Adrenal gland (tissue), 12 donors: ENCODE data around the gene KPNA1. TPM values are rescaled to one million over a fixed set of nuclear protein-coding genes. Genes with fewer than 3 reads are reported as not detected.
A peak's percentile ranks its signal among the peaks of the same experiment; 100 is the strongest.
"Not testable (repeated sequence)": the region's sequence is repeated elsewhere in the genome, so short reads cannot be mapped to it uniquely, and the experiment has no call there.

ENCODE experiments used
- DNase-seq, 7 donors: peaks; one replicate each; pipeline ENCODE4 v3.0.0-alpha.2; 2019 to 2020
- H3K27ac ChIP-seq, 5 donors: fragments of 200-600 bp; sonication (generic) in 4 of 5; 1 replicate in 3 of 5; 2 replicates in 2 of 5; pipeline versions ENCODE4 v1.5.1 to v1.8.0; 2016 to 2020; ENCODE audit warnings: mild to moderate bottlenecking in 1 of 5
- H3K27me3 ChIP-seq: fragments of 200-600 bp; 2 replicates; pipeline ENCODE4 v1.8.0; 2021
- H3K36me3 ChIP-seq, 2 donors: fragments of 200-600 bp; replicated peaks in 1 of 2; 1 replicate in 1 of 2; 2 replicates in 1 of 2; pipeline versions ENCODE4 v1.5.1 to v1.8.0; 2018 to 2022
- H3K4me1 ChIP-seq, 2 donors: fragments of 200-600 bp; replicated peaks in 1 of 2; 1 replicate in 1 of 2; 2 replicates in 1 of 2; pipeline versions ENCODE4 v1.5.1 to v1.8.0; 2018 to 2021
- H3K4me3 ChIP-seq, 4 donors: fragments of 200-600 bp; sonication (generic) in 3 of 4; one replicate each; pipeline ENCODE4 v1.5.1; 2016 to 2018
- H3K9me3 ChIP-seq, 3 donors: fragments of 200-600 bp; sonication (generic) in 1 of 3; replicated peaks in 1 of 3; 1 replicate in 2 of 3; 2 replicates in 1 of 3; pipeline versions ENCODE4 v1.5.1 to v1.8.0; 2016 to 2021
- CTCF ChIP-seq, 6 experiments: fragments of 450-650 bp in 4 of 6; fragments of 200-600 bp in 2 of 6; sonication (generic) in 1 of 6; IDR thresholded peaks; 1 replicate in 5 of 6; 2 replicates in 1 of 6; pipeline versions ENCODE4 v1.5.1 to v1.8.0; 2016 to 2021; ENCODE audit warnings: antibody characterized with exemption in 6 of 6, mild to moderate bottlenecking in 2 of 6, moderate library complexity in 1 of 6
- POLR2A ChIP-seq, 2 donors: fragments of 450-650 bp; IDR thresholded peaks; one replicate each; pipeline ENCODE4 v1.6.1; 2017; ENCODE audit warnings: antibody characterized with exemption in 2 of 2, mild to moderate bottlenecking in 2 of 2, moderate library complexity in 1 of 2
- WGBS, 4 donors: extraction: QIAGEN DNeasy Blood & Tissue Kit in 2 of 4; methylation state at CpG; one replicate each; pipeline versions ENCODE4 v1.1.5 to v1.1.7; 2013 to 2017; 5-methylcytosine and 5-hydroxymethylcytosine counted together
- intact Hi-C, 2 donors: fragments of 100-400 bp; cut with DNase I; formaldehyde crosslinking; loops; one replicate each; pipeline versions ENCODE4 v1.14.1 to v1.15.0; 2022 to 2023
- polyA plus RNA-seq, 3 donors: library from polyadenylated mRNA; stranded (reverse); fragments of 200-250 nt in 2 of 3; fragments of 350-450 nt in 1 of 3; fragmentation: Illumina TruSeq in 1 of 3; extraction: RNeasy Lipid Tissue Mini Kit (QIAGEN cat#74804) in 1 of 3; gene quantifications; one replicate each; pipeline ENCODE4 v1.2.3, GENCODE V29; 2013 to 2014
- total RNA-seq, 9 donors: library from RNA; depleted of rRNA in 4 of 9; stranded (reverse); fragments of >200 nt in 4 of 9; fragments of 120-200 nt in 1 of 9; fragmentation: NEBNext Ultra II Directional in 1 of 9; extraction: Animal tissue kit (Norgen Biotek cat#: 25700) in 1 of 9; gene quantifications; one replicate each; pipeline versions ENCODE4 v1.1.0 to v1.2.4, GENCODE V29; 2013 to 2023
- donor health status: healthy with polysubstance abuse.
- donor health status: Bipolar disorder and iron deficiency.
- donor health status: DM: yes; HTN: yes; CAD: no.
- donor health status: DM: no; HTN: no; CAD: no.
- donor health status: DM: no; HTN: no; CAD: no.
- donor health status: DM: yes; HTN: yes; CAD: no.

KPNA1 gene
- total and polyA plus RNA-seq, 12 donors: 12.1 to 164 (median 44.0) TPM

DNA sequence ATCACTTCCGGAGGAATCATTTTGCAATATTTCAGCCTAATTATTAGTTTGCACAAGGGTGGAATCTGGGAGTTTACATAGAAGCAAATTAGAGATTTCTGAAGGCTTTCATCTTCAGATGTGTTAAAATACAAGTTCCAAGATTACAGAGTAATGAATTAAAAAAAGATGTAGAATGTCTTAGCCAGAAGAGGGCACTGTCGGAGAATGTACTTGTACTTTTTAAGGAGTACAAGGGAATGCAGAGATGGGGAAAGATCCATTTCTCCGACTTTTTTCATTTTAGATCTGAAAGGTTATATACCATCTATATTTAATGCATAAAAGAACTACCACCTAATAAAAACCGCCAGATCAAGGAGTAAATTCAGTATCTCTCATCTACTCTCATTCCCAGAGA lies 55.7 kb downstream of the KPNA1 start:
- H3K4me1 ChIP-seq: peaks cover 0 to under 1% of the 10 kb centered on the region in 2 donors
- intact Hi-C loops: loop anchor here in 1 of 2 donors (10.0 kb wide), 2 partner anchors 76 to 226 kb away; partner anchors contain the start of gene PARP14
- WGBS, 4 donors: 47 to 58% (median 51%) methylated on average over 4 of the region's 4 CpGs
- peak in 2 of 7 donors; percentile 29 to 39 for DNase-seq
- H3K9me3 ChIP-seq: peaks cover 0 to 5% (median 0%) of the 10 kb centered on the region in 3 donors
- no peaks in the 10 kb centered on the region for H3K27me3 ChIP-seq
- no peak overlapping the region for H3K27ac ChIP-seq
- TF ChIP-seq CTCF (IDR thresholded peaks at IDR 0.05): peak; percentile 41 to 55 (median 52)
- TF ChIP-seq POLR2A (IDR thresholded peaks at IDR 0.05): no peak
- no peak overlapping the region for H3K4me3 ChIP-seq
- peaks cover 0 to 37% of the 10 kb centered on the region in 2 donors for H3K36me3 ChIP-seq

GRCh38 chr3:122457706-122458105 lies 57.0 kb downstream of the KPNA1 start:
- TF ChIP-seq CTCF (IDR thresholded peaks at IDR 0.05) (no peak), POLR2A (IDR thresholded peaks at IDR 0.05) (no peak)
- Histone ChIP-seq H3K4me3 (no peak overlapping the region), H3K36me3 (peaks cover 0 to 44% of the 10 kb centered on the region in 2 donors), H3K27ac (no peak overlapping the region), H3K27me3 (no peaks in the 10 kb centered on the region), H3K4me1 (no peaks in the 10 kb centered on the region), H3K9me3 (peaks cover 0 to 5% (median 0%) of the 10 kb centered on the region in 3 donors)
- WGBS, 4 donors: 85 to 98% (median 91%) methylated on average over 2 of the region's 2 CpGs
- intact Hi-C loops: loop anchor here in 1 of 2 donors (10.0 kb wide), 2 partner anchors 77 to 227 kb away; partner anchors contain the start of gene PARP14
- DNase-seq: no peak

DNA sequence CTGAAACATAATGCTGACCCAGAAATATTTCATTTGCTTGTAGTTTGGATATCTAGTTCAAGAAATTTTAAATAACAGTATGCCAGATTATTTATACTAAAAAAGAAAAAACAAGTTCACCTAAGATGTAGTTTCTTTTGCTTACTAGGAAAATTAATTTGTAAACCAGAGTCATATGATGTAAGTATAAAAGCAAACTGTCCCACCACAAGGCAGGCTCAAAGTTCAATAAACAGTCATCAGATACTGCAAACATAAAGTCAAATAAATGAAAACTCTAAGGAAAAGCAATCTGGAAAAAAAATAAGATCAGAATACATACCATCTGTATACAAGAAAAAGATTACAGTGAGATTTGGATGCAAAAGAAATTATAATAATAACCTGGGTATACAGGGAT lies 58.7 kb downstream of the KPNA1 start:
- Histone ChIP-seq H3K4me1 (no peaks in the 10 kb centered on the region), H3K27me3 (no peaks in the 10 kb centered on the region), H3K27ac (no peak overlapping the region), H3K9me3 (peaks cover 0 to 5% (median 0%) of the 10 kb centered on the region in 3 donors), H3K4me3 (no peak overlapping the region), H3K36me3 (peaks cover 0 to 39% of the 10 kb centered on the region in 2 donors)
- no peak for DNase-seq
- TF ChIP-seq CTCF (IDR thresholded peaks at IDR 0.05) (no peak), POLR2A (IDR thresholded peaks at IDR 0.05) (no peak)
- intact Hi-C loops: loop anchor here in 1 of 2 donors (10.0 kb wide), 2 partner anchors 79 to 229 kb away; partner anchors contain the start of gene PARP14

- H3K27me3 ChIP-seq: no peaks in the 10 kb centered on the region
- peaks cover 0 to 46% of the 10 kb centered on the region in 2 donors for H3K36me3 ChIP-seq
- H3K4me3 ChIP-seq: no peak overlapping the region
- DNase-seq: no peak
- TF ChIP-seq CTCF (IDR thresholded peaks at IDR 0.05) (no peak), POLR2A (IDR thresholded peaks at IDR 0.05) (no peak)
- 79 to 85% (median 81%) methylated on average over 3 of the region's 3 CpGs for WGBS, 4 donors
- H3K9me3 ChIP-seq: peaks cover 0 to 5% (median 0%) of the 10 kb centered on the region in 3 donors
- intact Hi-C loops: loop anchor here in 1 of 2 donors (10.0 kb wide), 2 partner anchors 83 to 233 kb away; partner anchors contain the start of gene PARP14
- H3K4me1 ChIP-seq: peaks cover 0 to 5% of the 10 kb centered on the region in 2 donors
- H3K27ac ChIP-seq: no peak overlapping the region
These were observed 63.4 kb downstream of the KPNA1 start for GRCh38 chr3:122451371-122451770.

- H3K4me3 ChIP-seq, DNase-seq, H3K27ac ChIP-seq, intact Hi-C loops, H3K4me1 ChIP-seq, H3K27me3 ChIP-seq, H3K9me3 ChIP-seq: not testable (repeated sequence)
- 94 to 98% (median 96%) methylated on average over 6 of the region's 6 CpGs for WGBS, 4 donors
- peaks cover 0 to 44% of the 10 kb centered on the region in 2 donors for H3K36me3 ChIP-seq
These were observed 66.5 kb downstream of the KPNA1 start for GRCh38 chr3:122448218-122448617.

DNA sequence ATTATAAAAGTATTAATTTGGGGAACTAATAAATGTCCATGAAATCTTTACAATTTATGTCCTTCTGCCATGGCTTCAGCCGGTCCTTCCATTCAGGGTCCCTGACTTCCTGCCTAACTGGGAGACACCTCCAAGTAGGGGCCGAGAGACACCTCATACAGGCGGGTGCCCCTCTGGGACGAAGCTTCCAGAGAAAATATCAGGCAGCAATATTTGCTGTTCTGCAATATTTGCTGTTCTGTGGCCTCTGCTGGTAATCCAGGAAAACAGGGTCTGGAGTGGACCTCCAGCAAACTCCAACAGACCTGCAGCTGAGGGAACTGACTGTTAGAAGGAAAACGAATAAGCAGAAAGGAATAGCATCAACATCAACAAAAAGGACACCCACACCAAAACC lies 70.2 kb downstream of the KPNA1 start:
- H3K27ac ChIP-seq, H3K4me1 ChIP-seq, H3K4me3 ChIP-seq, H3K27me3 ChIP-seq, intact Hi-C loops, DNase-seq, H3K9me3 ChIP-seq: not testable (repeated sequence)
- H3K36me3 ChIP-seq: peaks cover 0 to 41% of the 10 kb centered on the region in 2 donors
- WGBS, 4 donors: 94 to 100% (median 97%) methylated on average over 5 of the region's 5 CpGs

GRCh38 chr3:122443762-122444490 lies 70.8 kb downstream of the KPNA1 start:
- peaks cover 0 to 44% of the 10 kb centered on the region in 2 donors for H3K36me3 ChIP-seq
- H3K27me3 ChIP-seq, H3K27ac ChIP-seq, DNase-seq, H3K4me3 ChIP-seq, H3K4me1 ChIP-seq, intact Hi-C loops, H3K9me3 ChIP-seq: not testable (repeated sequence)
- WGBS, 4 donors: 86 to 97% (median 93%) methylated on average over 11 of the region's 11 CpGs
